GM19467 (cell line): ENCODE results near the gene ZC3HAV1L.
"Not testable (repeated sequence)": the region's sequence is repeated elsewhere in the genome, so short reads cannot be mapped to it uniquely, and the experiment has no call there.

ENCODE experiments used
- ATAC-seq: cut with Tn5 transposase; IDR thresholded peaks from one replicate; pipeline ENCODE4 v1.9.1; 2021; ENCODE audit warnings: mild to moderate bottlenecking, moderate library complexity; ENCODE audit not compliant: unreplicated experiment

The ZC3HAV1L gene, protein sequence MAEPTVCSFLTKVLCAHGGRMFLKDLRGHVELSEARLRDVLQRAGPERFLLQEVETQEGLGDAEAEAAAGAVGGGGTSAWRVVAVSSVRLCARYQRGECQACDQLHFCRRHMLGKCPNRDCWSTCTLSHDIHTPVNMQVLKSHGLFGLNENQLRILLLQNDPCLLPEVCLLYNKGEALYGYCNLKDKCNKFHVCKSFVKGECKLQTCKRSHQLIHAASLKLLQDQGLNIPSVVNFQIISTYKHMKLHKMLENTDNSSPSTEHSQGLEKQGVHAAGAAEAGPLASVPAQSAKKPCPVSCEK

DNA sequence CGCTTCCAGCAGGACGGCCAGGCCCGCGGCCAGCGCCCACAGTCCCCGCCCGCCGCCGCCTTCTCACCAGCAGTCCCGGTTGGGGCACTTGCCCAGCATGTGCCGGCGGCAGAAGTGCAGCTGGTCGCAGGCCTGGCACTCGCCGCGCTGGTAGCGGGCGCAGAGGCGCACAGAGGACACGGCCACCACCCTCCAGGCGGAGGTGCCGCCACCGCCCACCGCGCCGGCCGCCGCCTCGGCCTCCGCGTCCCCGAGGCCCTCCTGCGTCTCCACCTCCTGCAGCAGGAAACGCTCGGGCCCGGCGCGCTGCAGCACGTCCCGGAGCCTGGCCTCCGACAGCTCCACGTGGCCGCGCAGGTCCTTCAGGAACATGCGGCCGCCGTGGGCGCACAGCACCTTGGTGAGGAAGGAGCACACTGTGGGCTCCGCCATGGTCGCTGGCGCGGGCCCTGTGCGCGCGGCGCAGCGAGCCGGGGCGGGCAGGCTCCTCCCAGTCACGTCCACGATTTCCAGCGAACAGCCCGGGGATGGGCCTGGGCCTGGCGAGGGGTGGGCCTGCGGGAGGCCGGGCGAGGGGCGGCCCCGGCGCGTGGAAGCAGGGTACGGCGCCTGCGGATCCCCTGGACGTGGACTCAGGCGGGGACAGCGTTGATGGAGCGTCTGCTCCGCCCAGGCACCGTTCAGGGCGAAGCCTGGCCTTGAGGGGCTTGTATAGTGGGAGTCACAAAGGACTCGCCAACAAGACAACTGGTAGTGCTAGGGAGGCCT, at the start of gene ZC3HAV1L:
Gene ZC3HAV1L (minus strand): TSS at position 457 of the 768 bp plus-strand sequence. CDS start 25 bp downstream, at position 432.
- ATAC-seq = peak; percentile 70

DNA sequence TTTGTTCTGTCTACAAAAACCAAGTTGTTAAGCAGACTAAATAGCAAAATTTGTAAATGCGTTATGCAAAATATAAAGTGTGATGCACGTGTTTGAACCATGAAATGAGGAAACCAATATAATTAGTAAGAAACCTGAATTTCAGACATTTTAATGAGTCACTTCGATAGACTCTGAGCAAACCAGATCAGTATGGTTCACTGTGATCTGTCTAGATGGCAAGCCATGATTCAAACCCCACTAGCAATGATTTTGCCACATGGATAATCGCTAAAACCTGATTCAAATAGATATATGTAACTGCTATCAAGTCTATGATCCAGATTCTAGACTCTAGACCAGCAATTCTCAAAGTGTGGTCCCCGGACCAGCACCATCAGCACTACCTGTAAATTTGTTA, 48.9 kb upstream of the ZC3HAV1L start:
- no peak for ATAC-seq

DNA sequence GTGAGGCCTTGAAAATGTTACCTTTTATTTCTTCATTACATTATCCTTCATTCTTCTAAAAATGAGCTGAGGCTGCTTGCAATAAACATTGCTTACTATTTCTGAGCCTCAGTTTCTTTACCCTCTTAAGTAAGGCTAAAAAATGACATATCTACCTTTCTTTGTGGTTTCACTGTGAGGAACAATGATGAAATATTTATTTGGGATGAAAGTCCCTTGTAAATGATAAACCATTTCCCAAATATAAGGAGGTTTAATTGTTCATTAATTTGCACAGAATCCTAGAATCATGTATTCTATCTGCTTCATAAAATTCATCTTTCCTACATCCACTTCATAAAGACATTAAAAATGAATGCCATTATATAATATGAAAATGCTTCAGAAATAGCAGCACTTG, 45.7 kb upstream of the ZC3HAV1L start:
- no peak for ATAC-seq

DNA sequence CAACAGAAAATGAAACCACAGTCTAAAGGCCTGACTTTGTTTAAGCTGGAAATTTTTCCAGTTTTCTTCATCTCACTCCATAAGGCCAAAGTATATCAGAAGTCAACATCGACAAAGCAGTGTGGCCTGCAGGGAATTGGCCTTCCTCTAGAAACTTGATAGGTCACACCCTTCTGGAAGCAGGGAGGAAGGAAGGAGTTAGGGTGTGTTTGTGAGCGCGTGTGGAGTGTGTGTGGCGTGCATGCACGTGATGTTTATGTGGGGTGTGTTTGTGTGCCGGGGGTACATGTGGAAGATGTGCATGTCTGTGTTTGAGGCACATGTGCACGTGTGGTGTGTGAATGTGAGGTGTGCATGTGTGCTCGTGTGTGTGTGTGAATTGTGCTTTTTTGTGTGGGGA, 45.1 kb upstream of the ZC3HAV1L start:
- no peak for ATAC-seq

DNA sequence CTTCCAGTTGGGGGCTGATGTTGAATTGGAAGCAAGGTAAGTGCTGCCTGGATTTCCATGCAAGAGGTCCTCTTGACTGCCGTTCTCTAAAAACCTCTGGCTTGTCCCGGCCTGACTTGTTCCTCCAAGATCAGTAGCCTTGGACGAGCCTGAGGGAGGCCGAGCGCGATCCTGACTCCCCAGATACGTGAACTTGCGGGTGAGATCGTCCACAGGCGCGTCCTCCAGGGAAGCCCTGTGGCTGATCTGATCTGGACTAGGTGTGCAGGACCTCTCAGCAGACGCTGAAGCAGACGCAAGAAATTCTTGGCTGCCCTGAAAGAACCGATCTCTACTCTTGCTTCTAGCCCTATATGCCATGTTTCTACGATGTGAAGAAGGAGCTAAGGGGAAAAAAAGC, 44.0 kb upstream of the ZC3HAV1L start:
- no peak for ATAC-seq

DNA sequence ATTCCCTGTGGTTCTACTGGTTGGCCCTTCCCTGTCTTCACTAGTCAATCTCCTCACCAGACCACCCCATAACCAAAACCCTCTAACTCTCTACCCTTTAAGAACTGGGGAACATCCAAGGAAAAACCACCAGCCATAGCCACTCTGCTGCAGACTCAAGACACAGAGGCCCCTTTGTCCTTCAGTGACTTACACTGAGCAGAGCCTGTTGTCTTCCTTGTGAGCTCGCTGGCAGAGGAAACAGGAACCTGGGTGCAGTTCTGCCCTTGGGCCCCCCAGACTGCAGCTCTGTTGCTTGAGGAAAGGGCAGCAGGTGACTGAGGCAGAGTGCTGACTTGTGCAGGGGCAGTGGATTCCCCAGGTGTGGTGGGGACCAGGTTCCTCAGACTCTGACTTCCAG, 43.1 kb upstream of the ZC3HAV1L start:
- no peak for ATAC-seq

DNA sequence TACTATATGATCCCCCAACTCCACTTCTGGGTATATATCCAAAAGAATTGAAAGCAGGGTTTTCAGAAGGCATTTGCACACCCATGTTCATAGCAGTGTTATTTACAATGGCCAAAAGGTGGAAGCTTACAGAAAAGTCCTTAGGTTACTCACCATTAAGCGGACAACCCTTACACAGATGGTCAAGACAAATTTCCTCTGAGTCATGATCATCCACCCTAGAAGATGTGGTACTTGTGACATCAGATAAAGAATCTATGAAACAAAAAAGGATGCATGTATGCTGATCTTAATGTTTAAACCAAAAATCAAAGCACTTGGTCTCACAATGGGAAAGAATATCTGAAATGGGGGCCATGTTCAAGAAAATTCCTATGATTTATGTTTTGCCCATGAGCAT, 42.6 kb upstream of the ZC3HAV1L start:
- ATAC-seq = no peak

DNA sequence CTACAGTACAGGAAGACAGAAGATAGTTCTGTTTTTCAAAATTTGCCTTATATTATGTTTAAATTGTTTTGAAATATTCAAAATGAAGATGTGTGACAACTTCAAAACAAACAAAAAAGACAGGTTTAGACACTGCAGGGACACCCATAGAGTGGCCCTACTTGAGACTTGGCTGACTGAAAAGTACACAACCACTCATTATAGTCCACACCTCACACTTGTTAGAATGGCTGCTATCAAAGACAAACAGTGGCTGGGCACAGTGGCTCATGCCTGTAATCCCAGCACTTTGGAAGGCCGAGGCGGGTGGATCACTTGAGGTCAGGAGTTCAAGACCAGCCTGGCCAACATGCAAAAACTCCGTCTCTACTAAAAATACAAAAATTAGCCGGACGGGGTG, 41.9 kb upstream of the ZC3HAV1L start:
- not testable (repeated sequence) for ATAC-seq

DNA sequence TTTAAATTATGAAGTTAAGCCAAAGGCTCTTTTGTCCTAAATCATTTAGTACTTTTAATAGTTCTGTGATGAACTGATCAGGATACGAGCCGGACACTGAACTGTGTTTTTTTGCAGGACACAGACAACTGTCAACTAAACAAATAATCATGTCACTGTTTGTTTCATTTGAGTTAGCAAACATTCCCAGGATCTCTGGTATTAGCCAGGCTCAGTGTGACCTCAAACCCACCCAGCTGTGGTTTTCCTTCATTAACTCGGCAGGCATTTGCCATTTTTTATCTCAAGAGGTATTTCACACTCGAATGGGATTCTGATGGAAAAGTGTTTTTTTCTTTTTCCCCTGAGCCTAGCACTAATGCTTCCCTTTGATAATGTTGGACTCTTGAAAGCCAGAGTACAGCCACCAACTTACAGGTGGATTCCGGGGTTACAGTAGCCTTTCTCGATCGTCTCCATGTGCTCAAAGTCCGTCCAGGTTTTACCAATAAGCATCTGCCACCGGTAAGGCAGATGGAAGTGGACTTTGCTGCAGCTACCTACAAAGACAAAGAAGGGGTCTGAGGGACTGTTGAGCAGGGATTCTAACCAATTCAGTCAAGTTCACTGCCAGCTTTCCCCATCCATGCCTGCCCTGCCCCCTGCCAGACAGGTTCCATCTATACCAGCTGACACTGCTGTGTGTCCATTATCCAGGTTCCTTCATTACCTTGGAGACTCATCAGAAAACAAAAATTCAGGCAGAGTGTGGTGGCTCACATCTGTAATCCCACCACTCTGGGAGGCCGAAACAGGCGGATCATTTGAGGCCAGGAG, 40.2 kb upstream of the ZC3HAV1L start:
- ATAC-seq = no peak

DNA sequence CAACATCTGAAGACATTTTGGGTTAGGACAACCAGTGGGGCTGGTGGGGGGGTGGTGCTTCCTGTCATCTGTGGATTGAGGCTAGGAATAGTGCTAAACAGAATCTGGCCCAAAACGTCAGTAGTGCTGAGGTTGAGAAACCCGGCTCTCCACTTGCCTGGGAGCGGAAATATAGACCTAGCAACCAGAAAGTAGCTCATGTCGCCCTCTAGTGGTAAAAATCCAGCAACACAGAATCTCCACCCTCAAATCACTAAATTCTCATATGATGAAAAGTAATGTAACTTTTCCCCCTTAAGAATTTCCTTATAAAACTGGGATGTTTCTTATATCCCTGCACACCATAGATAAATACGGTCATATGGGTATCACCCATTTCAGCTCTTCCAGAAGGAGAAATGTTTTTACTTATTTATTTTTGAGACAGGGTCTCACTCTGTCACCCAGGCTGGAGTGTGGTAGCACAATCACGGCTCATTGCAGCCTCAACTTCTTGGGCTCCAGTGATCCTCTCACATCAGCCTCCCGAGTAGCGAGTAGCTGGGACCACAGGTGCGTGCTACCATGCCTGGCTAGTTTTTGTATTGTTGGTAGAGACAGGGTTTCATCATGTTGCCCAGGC, 39.3 kb upstream of the ZC3HAV1L start:
- peak; percentile 84 for ATAC-seq

DNA sequence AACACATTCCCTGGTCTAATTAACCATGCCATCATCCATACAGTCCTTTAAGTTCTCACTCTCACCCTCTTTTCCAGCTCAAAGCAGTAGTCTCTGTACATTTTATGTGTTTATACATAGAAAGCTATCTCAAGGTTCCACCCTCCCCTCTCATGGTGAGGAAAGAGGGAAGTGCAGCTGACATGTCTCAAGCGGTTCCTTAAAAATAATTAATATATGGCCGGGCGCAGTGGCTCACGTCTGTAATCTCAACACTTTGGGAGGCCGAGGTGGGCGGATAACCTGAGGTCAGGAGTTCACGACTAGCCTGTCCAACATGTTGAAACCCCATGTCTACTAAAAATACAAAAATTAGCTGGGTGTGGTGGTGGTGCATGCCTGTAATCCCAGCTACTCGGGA, 37.0 kb upstream of the ZC3HAV1L start:
- ATAC-seq = no peak

DNA sequence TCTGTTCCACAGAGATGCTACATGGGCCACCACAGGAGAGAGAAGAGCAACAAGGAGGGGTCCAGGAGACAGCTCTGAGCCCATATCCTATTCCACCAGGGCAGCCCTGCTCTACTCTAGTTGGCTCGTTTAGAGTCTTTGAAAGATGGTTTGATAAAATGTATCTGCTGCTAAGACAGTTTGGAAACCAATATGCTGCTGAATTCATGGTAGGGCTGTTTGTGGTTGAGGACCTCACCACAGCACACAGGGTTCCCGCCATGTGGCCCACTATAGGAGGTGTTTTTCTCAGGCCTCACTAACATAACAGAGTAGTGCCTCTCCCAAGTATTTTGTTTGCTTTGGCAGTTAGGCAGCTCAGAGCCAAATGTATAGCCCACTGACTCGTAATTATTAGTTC, 35.8 kb upstream of the ZC3HAV1L start:
- no peak for ATAC-seq

DNA sequence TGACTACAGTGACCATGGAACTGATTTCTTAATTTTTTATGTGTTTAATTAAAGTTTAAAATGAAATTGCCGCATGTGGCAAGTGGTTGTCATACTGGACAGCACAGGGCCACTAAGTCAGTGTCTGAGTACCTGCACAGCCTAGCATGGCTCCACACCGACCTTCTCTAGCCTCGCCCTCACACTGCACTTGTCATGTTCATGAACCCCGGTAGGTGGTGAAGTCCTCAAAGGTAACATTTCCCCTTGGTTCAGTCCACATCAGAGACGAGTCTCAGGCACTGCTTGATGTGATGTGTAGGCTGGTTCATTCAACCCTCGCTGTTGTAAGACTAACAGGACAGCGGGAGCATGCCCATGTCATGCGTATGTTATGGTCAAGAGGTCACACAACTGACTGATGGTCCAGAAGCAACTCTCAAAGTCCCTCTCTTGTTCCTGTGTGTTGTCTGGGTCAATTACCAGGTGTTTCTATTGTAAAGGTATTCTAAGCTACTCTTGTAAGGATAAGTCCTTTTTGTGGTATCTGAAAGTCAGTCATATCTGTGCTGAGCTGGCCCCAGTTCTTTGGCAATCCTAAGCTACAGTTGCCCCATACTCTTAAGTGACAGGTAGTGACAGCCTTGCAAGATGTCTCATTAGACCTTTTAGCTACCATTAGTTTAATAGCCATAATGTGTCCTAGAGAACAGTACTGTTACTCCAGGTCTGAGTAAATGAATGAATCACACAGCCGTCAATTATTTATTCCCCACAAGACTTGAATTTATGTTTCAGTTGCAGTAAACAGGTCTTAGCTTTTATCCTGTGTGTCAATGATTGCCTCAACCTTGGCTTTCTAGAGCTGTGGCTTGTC, 32.9 kb upstream of the ZC3HAV1L start:
- ATAC-seq = no peak

DNA sequence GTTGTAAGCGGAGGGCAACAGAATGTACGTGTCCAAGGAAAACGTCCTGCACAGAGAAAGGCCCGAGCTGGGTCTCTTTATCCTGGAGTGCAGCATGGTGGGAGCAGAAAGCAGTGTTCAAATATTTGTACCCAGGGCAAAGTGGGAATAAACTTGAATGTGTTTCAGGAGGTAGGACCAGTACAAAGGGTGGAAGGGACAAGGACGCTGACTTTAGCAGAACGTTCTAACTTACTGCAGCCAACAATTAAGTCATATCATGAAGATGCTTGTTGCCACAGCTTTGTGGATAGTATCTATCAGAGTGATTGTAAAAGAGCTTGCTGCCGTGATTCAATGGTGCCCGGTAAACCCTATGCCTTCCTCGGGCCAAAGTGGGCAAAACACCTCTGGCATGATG, 30.5 kb upstream of the ZC3HAV1L start:
- ATAC-seq = no peak

DNA sequence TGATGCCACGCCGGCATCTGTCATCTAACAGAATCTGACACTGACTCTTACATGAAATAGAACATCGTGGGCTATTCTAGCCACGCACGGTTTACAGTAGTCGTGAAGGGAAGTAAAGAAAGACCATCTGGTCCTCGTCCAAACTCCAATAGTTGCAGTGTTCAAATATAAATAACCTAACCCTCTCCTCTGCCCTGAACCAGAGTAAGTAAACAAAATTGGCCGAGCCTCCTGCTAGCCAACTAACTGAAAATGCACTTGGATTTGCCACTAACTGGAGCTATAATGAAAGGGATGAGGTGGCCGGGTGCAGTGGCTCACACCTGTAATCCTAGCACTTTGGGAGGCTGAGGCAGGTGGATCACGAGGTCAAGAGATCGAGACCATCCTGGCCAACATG, 29.5 kb upstream of the ZC3HAV1L start:
- no peak for ATAC-seq

DNA sequence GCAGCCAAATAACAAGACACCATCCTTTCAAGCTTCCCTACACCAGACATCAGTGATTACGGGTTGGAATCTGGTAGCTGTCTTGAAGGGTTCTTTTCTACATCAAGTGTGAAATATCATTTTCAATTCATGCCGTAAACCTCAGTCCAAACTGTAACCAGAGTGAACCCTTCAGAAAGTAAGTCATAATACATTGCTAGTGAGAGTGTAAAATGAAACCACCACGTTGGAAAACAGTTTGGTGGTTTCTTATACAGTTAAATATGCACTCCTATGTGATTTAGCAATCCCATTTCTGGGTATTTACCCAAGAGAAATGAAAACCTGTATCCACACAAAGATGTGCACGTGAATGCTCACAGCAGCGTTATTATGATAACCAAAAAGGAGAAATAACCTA, 25.6 kb upstream of the ZC3HAV1L start:
- ATAC-seq = no peak

DNA sequence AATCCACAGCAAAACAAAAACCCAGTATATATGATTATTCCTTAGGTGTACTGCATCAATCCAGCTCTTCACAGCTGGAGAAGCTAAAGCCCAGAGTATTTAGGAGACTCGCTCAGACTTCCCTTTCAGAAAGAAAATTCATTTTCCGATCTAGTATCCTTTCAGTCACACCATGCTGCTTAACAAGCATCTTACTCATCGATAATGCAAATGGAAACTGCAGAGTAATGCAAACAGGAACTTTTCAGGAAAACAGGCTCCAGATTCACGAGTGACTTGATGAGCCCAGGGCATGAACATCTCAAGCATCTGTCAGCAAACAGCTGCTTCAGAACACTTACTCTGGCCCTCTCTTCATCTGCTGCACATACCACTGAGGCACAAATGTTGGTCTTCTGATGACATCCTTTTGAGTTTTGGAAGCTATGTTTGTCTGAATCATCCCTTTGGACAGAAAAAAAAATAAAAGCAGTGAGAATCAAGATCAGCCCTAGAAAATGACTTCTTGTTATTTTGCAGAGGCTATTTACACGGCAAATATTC, 24.9 kb upstream of the ZC3HAV1L start:
- ATAC-seq = no peak

DNA sequence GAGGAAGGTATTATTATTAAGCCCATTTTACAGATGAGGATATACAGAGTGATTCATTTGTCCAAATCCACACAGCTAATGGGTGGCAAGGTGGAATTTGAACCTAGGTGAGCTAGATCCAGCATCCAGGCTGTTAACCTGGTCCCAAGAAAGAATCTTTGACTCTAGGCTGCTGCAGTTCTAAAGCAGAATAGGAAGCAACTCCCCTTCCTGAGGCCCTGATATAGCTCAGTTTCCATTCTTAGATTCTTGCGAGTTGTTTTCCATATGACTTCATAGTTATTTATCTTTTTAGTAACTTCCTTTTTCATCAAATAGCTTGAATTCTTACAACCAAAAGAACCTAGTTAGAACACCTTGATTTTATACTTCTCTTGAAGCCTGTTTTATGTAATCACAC, 24.1 kb upstream of the ZC3HAV1L start:
- ATAC-seq = no peak

DNA sequence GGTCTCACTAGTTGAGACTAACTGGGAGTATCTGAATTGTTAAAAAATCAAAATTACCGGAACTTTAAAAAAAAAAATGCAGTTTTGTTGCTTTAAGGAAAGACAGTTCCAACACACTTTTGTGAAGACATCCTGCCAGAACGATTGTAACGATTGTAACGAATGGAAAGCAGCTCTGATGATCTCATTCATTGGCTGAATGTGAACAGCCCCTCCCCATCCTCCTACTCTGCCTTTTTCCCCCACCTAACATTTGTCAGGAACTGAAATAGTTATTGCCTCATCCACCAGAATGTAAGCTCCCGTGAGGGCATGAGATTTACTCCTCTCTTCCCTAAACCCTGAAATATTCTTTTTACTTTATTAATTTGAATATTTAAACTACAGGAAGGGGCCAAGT, 23.1 kb upstream of the ZC3HAV1L start:
- no peak for ATAC-seq

DNA sequence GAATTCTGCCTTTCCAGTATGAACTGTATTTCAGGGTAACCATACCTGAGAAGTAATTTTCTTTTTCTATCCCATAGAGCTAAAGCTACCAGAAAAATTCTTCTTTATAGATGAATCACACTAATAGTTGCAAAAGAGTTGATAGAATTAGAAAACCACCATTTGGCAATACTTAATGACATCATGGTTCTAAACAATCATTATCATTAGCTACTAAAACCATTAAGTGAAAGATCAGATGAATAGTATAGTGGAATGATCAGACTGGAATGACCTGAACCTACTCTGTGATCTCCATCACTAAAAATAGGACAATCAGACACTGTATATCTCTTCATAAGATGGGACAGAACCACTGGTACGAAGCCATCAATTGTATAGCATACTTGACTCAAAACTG, 19.8 kb upstream of the ZC3HAV1L start:
- ATAC-seq = no peak
